Lung (tissue), 12 donors: ENCODE data around the gene GCHFR. TPM values are rescaled to one million over a fixed set of nuclear protein-coding genes. Genes with fewer than 3 reads are reported as not detected.

Experiments
- ATAC-seq: fragments of 200-7000 bp; cut with Tn5 transposase; one replicate; pipeline ENCODE4 v1.9.1; 2020; ENCODE audit warnings: moderate number of reproducible peaks; ENCODE audit not compliant: insufficient read depth, low FRiP score
- DNase-seq, 3 donors: peaks; one replicate each; pipeline ENCODE4 v3.0.0-alpha.2; 2013 to 2017
- H3K27ac ChIP-seq, 2 donors: one replicate each; pipeline ENCODE4 v1.5.1; 2013; ENCODE audit warnings: mild to moderate bottlenecking in 2 of 2, moderate library complexity in 2 of 2, control low read depth in 1 of 2, inconsistent platforms in 1 of 2, low read depth in 1 of 2, low read length in 1 of 2
- H3K27me3 ChIP-seq, 3 donors: one replicate each; pipeline ENCODE4 v1.5.1; 2013; ENCODE audit warnings: low read length in 2 of 3; ENCODE audit not compliant: control insufficient read depth in 3 of 3, insufficient read depth in 3 of 3
- H3K36me3 ChIP-seq, 4 donors: one replicate each; pipeline ENCODE4 v1.5.1; 2013; ENCODE audit warnings: low read length in 4 of 4, mild to moderate bottlenecking in 1 of 4, moderate library complexity in 1 of 4; ENCODE audit not compliant: control insufficient read depth in 4 of 4, insufficient read depth in 4 of 4
- H3K4me1 ChIP-seq, 5 donors: one replicate each; pipeline ENCODE4 v1.5.1; 2013; ENCODE audit warnings: low read length in 5 of 5, mild to moderate bottlenecking in 2 of 5, moderate library complexity in 1 of 5; ENCODE audit not compliant: control insufficient read depth in 5 of 5, insufficient read depth in 5 of 5
- H3K4me3 ChIP-seq: one replicate; pipeline ENCODE4 v1.5.1; 2013; ENCODE audit warnings: mild to moderate bottlenecking, control low read depth, moderate library complexity
- H3K9ac ChIP-seq, 2 donors: one replicate each; pipeline ENCODE4 v1.5.1; 2013; ENCODE audit warnings: low read length in 2 of 2, control low read depth in 1 of 2; ENCODE audit not compliant: insufficient read depth in 1 of 2
- H3K9me3 ChIP-seq, 4 donors: one replicate each; pipeline ENCODE4 v1.5.1; 2013; ENCODE audit warnings: low read length in 3 of 4, mild to moderate bottlenecking in 1 of 4, moderate library complexity in 1 of 4; ENCODE audit not compliant: control insufficient read depth in 4 of 4, insufficient read depth in 3 of 4
- CTCF ChIP-seq: IDR thresholded peaks from 2 replicates; pipeline ENCODE4 v1.5.1; 2012; ENCODE audit warnings: mild to moderate bottlenecking; ENCODE audit errors: control extremely low read depth, extremely low read depth
- WGBS, 2 donors: extraction: QIAGEN DNeasy Blood & Tissue Kit; methylation state at CpG; one replicate each; pipeline ENCODE4 v1.1.7; 2013; 5-methylcytosine and 5-hydroxymethylcytosine counted together
- polyA plus RNA-seq, 2 donors: library from polyadenylated mRNA; stranded (reverse); fragments of 200-250 nt; gene quantifications; one replicate each; pipeline ENCODE4 v1.2.1, GENCODE V29; 2013
- total RNA-seq, 2 donors: library from RNA; depleted of rRNA in 1 of 2; stranded (reverse); fragments of >200 nt in 1 of 2; gene quantifications; one replicate each; pipeline ENCODE4 v1.2.1, GENCODE V29; 2014 to 2021
- donor health status: control.
- donor health status: control.
- donor health status: Bipolar disorder and iron deficiency.
- donor health status: healthy.
- donor health status: DM: yes; HTN: yes; CAD: no.

The GCHFR gene
- total and polyA plus RNA-seq, 4 donors: 12.5 to 125 (median 69.6) TPM

DNA sequence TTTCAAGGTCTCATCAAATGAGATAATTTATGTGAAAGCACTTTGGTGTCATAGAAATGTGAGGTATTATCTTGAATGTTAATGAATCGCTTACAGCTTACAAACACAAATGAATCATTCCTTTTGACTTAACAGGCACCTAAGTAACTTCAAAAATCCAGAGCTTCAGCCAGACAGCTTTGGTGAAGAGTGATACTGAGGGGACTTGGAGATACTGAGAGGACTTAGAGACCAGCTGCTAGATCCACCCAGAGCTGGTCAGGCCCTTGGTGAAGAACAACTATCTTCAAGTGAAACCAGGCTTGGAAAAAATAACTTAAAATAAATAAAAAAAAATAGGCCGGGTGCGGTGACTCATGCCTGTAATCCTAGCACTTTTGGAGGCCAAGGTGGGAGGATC is 26.9 kb downstream of the GCHFR start:
- 80 to 85% methylated on average over 3 of the region's 3 CpGs for WGBS, 2 donors

GRCh38 chr15:40792394-40792793 is 28.5 kb downstream of the GCHFR start:
- H3K9me3 ChIP-seq: no peaks in the 10 kb centered on the region
- 79 to 97% methylated on average over 3 of the region's 3 CpGs for WGBS, 2 donors
- DNase-seq: no peak
- no peak overlapping the region for H3K27ac ChIP-seq
- H3K27me3 ChIP-seq: no peaks in the 10 kb centered on the region
- ATAC-seq: no peak
- H3K36me3 ChIP-seq: peaks cover 0 to 8% (median 0%) of the 10 kb centered on the region in 4 donors
- peaks cover 6 to 20% (median 7%) of the 10 kb centered on the region in 5 donors for H3K4me1 ChIP-seq
- H3K9ac ChIP-seq: no peak overlapping the region
- TF ChIP-seq CTCF: no peak
- no peak overlapping the region for H3K4me3 ChIP-seq

More for the DNA sequence above, 26.9 kb downstream of the GCHFR start:
- no peak overlapping the region for H3K4me3 ChIP-seq
- H3K36me3 ChIP-seq: peaks cover 0 to 8% (median 0%) of the 10 kb centered on the region in 4 donors
- H3K9ac ChIP-seq: no peak overlapping the region
- no peak for TF ChIP-seq CTCF
- H3K27ac ChIP-seq: no peak overlapping the region
- no peak for ATAC-seq
- no peak for DNase-seq
- H3K4me1 ChIP-seq: peaks cover 6 to 17% (median 12%) of the 10 kb centered on the region in 5 donors
- no peaks in the 10 kb centered on the region for H3K27me3 ChIP-seq
- no peaks in the 10 kb centered on the region for H3K9me3 ChIP-seq

- WGBS, 2 donors: 72 to 83% methylated on average over 9 of the region's 9 CpGs
- Histone ChIP-seq H3K9ac (no peak overlapping the region), H3K27me3 (no peaks in the 10 kb centered on the region), H3K4me3 (no peak overlapping the region), H3K27ac (no peak overlapping the region), H3K36me3 (peaks cover 0 to 8% (median under 1%) of the 10 kb centered on the region in 4 donors), H3K9me3 (no peaks in the 10 kb centered on the region), H3K4me1 (peaks cover 3 to 14% (median 7%) of the 10 kb centered on the region in 5 donors)
- DNase-seq (peak in 1 of 3 donors; percentile 18), ATAC-seq (no peak)
- no peak for TF ChIP-seq CTCF
Observed at GRCh38 chr15:40793216-40793989, 29.5 kb downstream of the GCHFR start.
